Breast epithelium (tissue), 4 donors: ENCODE results near the gene METTL21C. TPM values are rescaled to one million over a fixed set of nuclear protein-coding genes. Genes with fewer than 3 reads are reported as not detected.

ENCODE experiments used
- DNase-seq, 2 donors: peaks; one replicate each; pipeline ENCODE4 v3.0.0-alpha.2; 2019; ENCODE audit warnings: low spot score in 2 of 2
- H3K27ac ChIP-seq, 2 donors: fragments of 200-600 bp; sonication (generic) in 1 of 2; one replicate each; pipeline ENCODE4 v1.5.1; 2016 to 2019; ENCODE audit warnings: mild to moderate bottlenecking in 1 of 2
- H3K27me3 ChIP-seq, 2 donors: fragments of 200-600 bp; sonication (generic) in 1 of 2; one replicate each; pipeline versions ENCODE4 v1.5.1 to v1.6.0; 2017 to 2019; ENCODE audit warnings: control low read depth in 1 of 2, mild to moderate bottlenecking in 1 of 2
- H3K36me3 ChIP-seq: fragments of 200-600 bp; one replicate; pipeline ENCODE4 v1.5.1; 2019
- H3K4me1 ChIP-seq, 2 donors: fragments of 200-600 bp; sonication (generic); one replicate each; pipeline ENCODE4 v1.5.1; 2016 to 2019; ENCODE audit warnings: control low read depth in 1 of 2
- H3K4me3 ChIP-seq, 3 donors: fragments of 200-600 bp; sonication (generic); 1 replicate in 2 of 3; 2 replicates in 1 of 3; pipeline ENCODE4 v1.5.1; 2016 to 2019; ENCODE audit warnings: mild to moderate bottlenecking in 3 of 3, moderate library complexity in 2 of 3
- H3K9me3 ChIP-seq, 2 donors: fragments of 200-600 bp; sonication (generic) in 1 of 2; one replicate each; pipeline ENCODE4 v1.5.1; 2016 to 2019; ENCODE audit warnings: control low read depth in 1 of 2
- CTCF ChIP-seq, 3 donors: fragments of 450-650 bp; IDR thresholded peaks; one replicate each; pipeline ENCODE4 v1.5.1; 2016 to 2017; ENCODE audit warnings: antibody characterized with exemption in 3 of 3, mild to moderate bottlenecking in 3 of 3, moderate library complexity in 3 of 3
- POLR2A ChIP-seq: fragments of 450-650 bp; IDR thresholded peaks from one replicate; pipeline ENCODE4 v1.6.1; 2016; ENCODE audit warnings: antibody characterized with exemption, mild to moderate bottlenecking, moderate library complexity
- POLR2AphosphoS5 ChIP-seq, 3 donors: sonication (generic); formaldehyde crosslinking; IDR thresholded peaks; one replicate each; pipeline ENCODE4 v1.6.1; 2017; ENCODE audit warnings: antibody characterized with exemption in 3 of 3
- intact Hi-C: fragments of 100-400 bp; cut with DNase I; formaldehyde crosslinking; loops from one replicate; pipeline ENCODE4 v1.15.1; 2023; ENCODE audit warnings: low total_unique reads
- total RNA-seq, 3 donors: library from RNA; depleted of rRNA; stranded (reverse); fragments of >200 nt; gene quantifications; one replicate each; pipeline ENCODE4 v1.1.0, GENCODE V29; 2016

The METTL21C gene
- total RNA-seq, 3 donors from 2014 or later = not detected

- Histone ChIP-seq H3K9me3 (no peaks in the 10 kb centered on the region), H3K27ac (no peak overlapping the region), H3K36me3 (no peaks in the 10 kb centered on the region), H3K27me3 (no peaks in the 10 kb centered on the region), H3K4me3 (no peak overlapping the region), H3K4me1 (no peaks in the 10 kb centered on the region)
- TF ChIP-seq POLR2A = no peak
- TF ChIP-seq POLR2AphosphoS5 (IDR thresholded peaks at IDR 0.05) = no peak
- TF ChIP-seq CTCF (IDR thresholded peaks at IDR 0.05) = no peak
- intact Hi-C loops = no loop called here
- no peak for DNase-seq
Measured at GRCh38 chr13:102709536-102709935, 14.7 kb upstream of the METTL21C start.

- TF ChIP-seq POLR2AphosphoS5 (IDR thresholded peaks at IDR 0.05) (no peak), POLR2A (no peak), CTCF (IDR thresholded peaks at IDR 0.05) (no peak)
- no peaks in the 10 kb centered on the region for H3K4me1 ChIP-seq
- no peak for DNase-seq
- H3K27me3 ChIP-seq = no peaks in the 10 kb centered on the region
- intact Hi-C loops = no loop called here
- no peaks in the 10 kb centered on the region for H3K9me3 ChIP-seq
- H3K4me3 ChIP-seq = no peak overlapping the region
- H3K36me3 ChIP-seq = no peaks in the 10 kb centered on the region
- H3K27ac ChIP-seq = no peak overlapping the region
Measured at GRCh38 chr13:102708991-102709390, 14.1 kb upstream of the METTL21C start.

- no peaks in the 10 kb centered on the region for H3K9me3 ChIP-seq
- DNase-seq = no peak
- intact Hi-C loops = no loop called here
- H3K4me3 ChIP-seq = no peak overlapping the region
- no peaks in the 10 kb centered on the region for H3K27me3 ChIP-seq
- H3K4me1 ChIP-seq = no peaks in the 10 kb centered on the region
- H3K27ac ChIP-seq = no peak overlapping the region
- TF ChIP-seq POLR2A = no peak
- H3K36me3 ChIP-seq = no peaks in the 10 kb centered on the region
Measured at GRCh38 chr13:102708211-102708610, 13.4 kb upstream of the METTL21C start.

- Histone ChIP-seq H3K36me3 (no peaks in the 10 kb centered on the region), H3K27me3 (no peaks in the 10 kb centered on the region), H3K4me3 (no peak overlapping the region), H3K4me1 (no peaks in the 10 kb centered on the region), H3K9me3 (no peaks in the 10 kb centered on the region), H3K27ac (no peak overlapping the region)
- DNase-seq = no peak
- no peak for TF ChIP-seq POLR2AphosphoS5 (IDR thresholded peaks at IDR 0.05)
- TF ChIP-seq POLR2A = no peak
- intact Hi-C loops = no loop called here
Measured at GRCh38 chr13:102707467-102707866, 12.6 kb upstream of the METTL21C start.

- DNase-seq = no peak
- no peak for TF ChIP-seq POLR2A
- no peak for TF ChIP-seq POLR2AphosphoS5 (IDR thresholded peaks at IDR 0.05)
- no peak for TF ChIP-seq CTCF (IDR thresholded peaks at IDR 0.05)
- Histone ChIP-seq H3K4me3 (no peak overlapping the region), H3K27me3 (no peaks in the 10 kb centered on the region), H3K9me3 (no peaks in the 10 kb centered on the region), H3K27ac (no peak overlapping the region), H3K36me3 (no peaks in the 10 kb centered on the region), H3K4me1 (no peaks in the 10 kb centered on the region)
- intact Hi-C loops = loop anchor here (1.0 kb wide), 1 partner anchor 11 kb away; no protein-coding TSS in a partner anchor
Measured at GRCh38 chr13:102704238-102705058, 9.6 kb upstream of the METTL21C start.

GRCh38 chr13:102703726-102704035, 8.8 kb upstream of the METTL21C start:
- H3K27ac ChIP-seq = no peak overlapping the region
- H3K27me3 ChIP-seq = no peaks in the 10 kb centered on the region
- DNase-seq = no peak
- H3K4me1 ChIP-seq = no peaks in the 10 kb centered on the region
- H3K9me3 ChIP-seq = no peaks in the 10 kb centered on the region
- intact Hi-C loops = loop anchor here (1.0 kb wide), 1 partner anchor 10 kb away; no protein-coding TSS in a partner anchor
- H3K4me3 ChIP-seq = no peak overlapping the region
- TF ChIP-seq CTCF (IDR thresholded peaks at IDR 0.05) (no peak), POLR2AphosphoS5 (IDR thresholded peaks at IDR 0.05) (no peak), POLR2A (no peak)
- H3K36me3 ChIP-seq = no peaks in the 10 kb centered on the region
